Stimulated activated effector memory CD8-positive, alpha-beta T cell treated with anti-CD3 and anti-CD28 coated beads, Interleukin-12 subunit alpha, Interleukin-12 subunit beta, amount 100 ng/mL, for 72 hours (primary cell): ENCODE results near the gene SEC14L5.

ENCODE experiments used
- ATAC-seq: fragments of 150-1000 bp; cut with Tn5 transposase; 2 replicates; pipeline ENCODE4 v1.10.0; 2021
- DNase-seq, 2 donors: peaks; one replicate each; pipeline ENCODE4 v3.0.0; 2021 to 2022; ENCODE audit warnings: low spot score in 2 of 2
- H3K27ac Mint-ChIP-seq: one replicate; pipeline ENCODE4 v1.8.0; 2022; ENCODE audit warnings: mild to moderate bottlenecking, mixed read lengths
- H3K36me3 Mint-ChIP-seq: one replicate; pipeline ENCODE4 v1.8.0; 2022; ENCODE audit warnings: mild to moderate bottlenecking, mixed read lengths
- H3K4me1 Mint-ChIP-seq: one replicate; pipeline ENCODE4 v1.8.0; 2022; ENCODE audit warnings: mixed read lengths
- H3K4me3 Mint-ChIP-seq: one replicate; pipeline ENCODE4 v1.8.0; 2022; ENCODE audit warnings: mild to moderate bottlenecking, mixed read lengths
- H3K9me3 Mint-ChIP-seq: one replicate; pipeline ENCODE4 v1.8.0; 2022; ENCODE audit warnings: mixed read lengths

SEC14L5 gene

DNA sequence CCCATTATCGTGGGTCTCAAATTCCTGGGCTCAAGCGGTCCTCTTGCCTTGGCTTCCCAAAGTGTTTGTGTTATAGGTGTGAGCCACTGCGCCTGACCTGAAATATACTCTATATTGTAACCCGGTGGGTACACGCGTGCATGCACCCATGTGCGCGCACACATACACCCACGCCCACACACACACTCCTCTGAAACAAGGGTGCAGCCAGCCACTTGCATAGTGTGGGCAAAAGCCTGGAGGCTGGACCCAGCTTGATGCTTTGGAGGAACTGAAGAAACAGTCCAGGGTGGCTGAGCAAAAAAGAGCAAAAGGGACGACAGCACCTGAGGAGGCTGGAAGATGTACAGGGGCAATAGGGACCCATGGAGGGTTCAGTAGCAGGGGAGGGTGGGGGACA is 45.7 kb downstream of the SEC14L5 start:
- no peak overlapping the region for H3K4me3 Mint-ChIP-seq
- DNase-seq (no peak), ATAC-seq (no peak)
- H3K27ac Mint-ChIP-seq, result no peak overlapping the region
- no peaks in the 10 kb centered on the region for H3K36me3 Mint-ChIP-seq
- H3K4me1 Mint-ChIP-seq, result no peaks in the 10 kb centered on the region
- no peaks in the 10 kb centered on the region for H3K9me3 Mint-ChIP-seq

DNA sequence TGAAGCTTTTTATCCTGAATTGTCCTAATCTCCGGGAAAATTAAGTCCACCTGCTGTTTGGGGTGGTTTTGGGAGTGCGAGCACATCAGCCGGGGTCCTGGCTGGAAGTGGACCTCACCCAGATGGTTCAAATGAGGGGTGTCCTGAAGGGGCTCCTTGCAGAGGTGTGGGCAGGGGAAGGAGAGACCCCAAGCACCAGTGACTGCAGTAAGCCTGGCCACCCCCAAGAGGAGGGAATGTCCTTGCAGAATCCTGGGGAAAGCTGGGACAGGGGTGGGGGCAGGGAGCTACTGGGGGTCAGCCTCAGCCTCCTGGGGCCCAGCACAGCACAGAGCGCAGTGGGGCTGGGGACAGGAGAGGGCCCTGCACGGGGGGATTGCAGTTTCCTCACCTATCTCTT is 46.2 kb downstream of the SEC14L5 start:
- DNase-seq (no peak), ATAC-seq (no peak)
- Mint-ChIP-seq H3K27ac (no peak overlapping the region), H3K9me3 (no peaks in the 10 kb centered on the region), H3K36me3 (no peaks in the 10 kb centered on the region), H3K4me3 (no peak overlapping the region), H3K4me1 (no peaks in the 10 kb centered on the region)

GRCh38 chr16:5005916-5006315 is 47.8 kb downstream of the SEC14L5 start:
- no peaks in the 10 kb centered on the region for H3K4me1 Mint-ChIP-seq
- ATAC-seq, result no peak
- no peaks in the 10 kb centered on the region for H3K9me3 Mint-ChIP-seq
- H3K27ac Mint-ChIP-seq, result no peak overlapping the region
- H3K4me3 Mint-ChIP-seq, result no peak overlapping the region
- no peaks in the 10 kb centered on the region for H3K36me3 Mint-ChIP-seq
- DNase-seq, result no peak

DNA sequence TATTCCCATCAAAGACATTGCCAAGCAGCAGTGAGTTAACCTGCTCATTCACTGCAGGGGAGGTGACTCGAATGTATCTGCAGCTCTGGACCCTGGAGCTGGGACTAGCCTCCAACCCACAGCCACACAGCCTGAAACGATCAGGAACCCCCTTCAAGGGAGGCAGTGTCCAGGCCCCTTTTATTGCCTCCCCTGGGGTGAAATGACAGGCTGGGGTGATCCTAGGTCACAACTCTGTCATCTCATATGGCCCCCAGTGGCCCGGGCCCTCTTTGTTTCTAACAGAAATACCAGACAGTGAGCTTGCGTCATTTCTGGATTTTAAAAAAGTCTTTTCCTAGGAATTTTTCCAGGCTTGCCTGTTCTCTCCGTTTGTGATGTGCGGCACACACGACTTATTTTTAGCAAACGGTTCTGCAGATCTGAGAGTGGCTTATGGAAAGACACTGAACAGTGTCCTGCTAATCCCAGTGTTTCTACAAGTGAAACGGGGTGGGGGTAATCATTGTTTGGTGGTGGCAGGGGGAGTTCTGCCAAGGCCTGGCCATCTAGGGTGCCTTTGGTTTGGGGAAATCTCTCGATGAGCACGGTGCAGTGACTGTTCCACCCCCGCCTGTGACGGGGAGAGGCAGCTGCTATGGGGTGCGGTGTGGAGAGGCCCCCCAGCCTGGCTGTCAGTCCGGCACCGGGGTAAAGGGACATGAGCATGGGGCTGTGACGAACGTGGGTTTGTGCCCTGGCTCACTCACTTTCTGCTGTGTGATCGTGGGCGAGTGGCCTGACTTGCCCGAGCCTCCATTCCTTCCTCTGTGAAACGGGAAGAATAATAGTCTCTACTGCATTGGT is 48.4 kb downstream of the SEC14L5 start:
- Mint-ChIP-seq H3K4me1 (no peaks in the 10 kb centered on the region), H3K9me3 (no peaks in the 10 kb centered on the region), H3K4me3 (no peak overlapping the region), H3K27ac (no peak overlapping the region), H3K36me3 (no peaks in the 10 kb centered on the region)
- ATAC-seq, result no peak
- DNase-seq, result no peak

- H3K27ac Mint-ChIP-seq, result no peak overlapping the region
- ATAC-seq, result no peak
- no peak overlapping the region for H3K4me3 Mint-ChIP-seq
These were observed 49.1 kb downstream of the SEC14L5 start for GRCh38 chr16:5007256-5007655.

GRCh38 chr16:5008311-5008731 is 50.2 kb downstream of the SEC14L5 start:
- Mint-ChIP-seq H3K4me3 (no peak overlapping the region), H3K36me3 (no peaks in the 10 kb centered on the region), H3K27ac (no peak overlapping the region), H3K4me1 (no peaks in the 10 kb centered on the region), H3K9me3 (no peaks in the 10 kb centered on the region)
- ATAC-seq (no peak), DNase-seq (no peak)

More at GRCh38 chr16:5007256-5007655, 49.1 kb downstream of the SEC14L5 start:
- Mint-ChIP-seq H3K36me3 (no peaks in the 10 kb centered on the region), H3K9me3 (no peaks in the 10 kb centered on the region), H3K4me1 (no peaks in the 10 kb centered on the region)
- no peak for DNase-seq

DNA sequence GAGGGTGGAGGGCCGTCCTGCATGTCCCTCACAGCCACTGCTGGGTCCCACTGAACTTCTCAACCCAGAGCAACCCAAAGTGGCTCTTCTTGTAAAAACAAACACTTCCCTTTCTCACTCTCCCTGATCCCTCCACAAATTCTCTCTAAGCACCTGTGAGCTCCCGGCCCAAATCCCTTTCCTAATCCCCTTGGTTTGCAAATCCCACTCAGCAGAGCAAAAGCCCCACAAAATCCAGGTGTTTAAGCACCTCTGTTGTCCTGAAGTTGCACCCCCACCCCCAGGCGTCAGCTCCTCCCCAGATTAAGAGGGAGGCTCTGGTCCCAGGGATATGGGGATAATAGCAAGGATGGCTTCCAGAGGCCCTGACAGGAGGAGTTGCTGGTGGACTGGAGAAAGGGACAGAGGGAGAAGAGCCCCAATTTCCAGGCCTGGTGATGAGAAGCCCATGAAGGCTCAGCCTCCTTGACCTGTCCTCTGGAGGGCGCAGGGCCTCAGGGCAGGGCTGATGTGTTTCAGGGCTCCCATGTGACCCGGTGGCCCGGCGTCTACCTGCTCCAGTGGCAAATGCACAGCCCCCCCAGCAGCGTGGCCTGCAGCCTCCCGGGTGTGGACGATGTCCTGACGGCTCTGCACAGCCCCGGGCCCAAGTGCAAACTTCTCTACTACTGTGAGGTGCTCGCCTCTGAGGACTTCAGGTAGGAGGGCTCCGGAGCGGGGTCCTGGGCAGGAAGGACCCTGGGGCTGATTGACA is 52.6 kb downstream of the SEC14L5 start:
- Mint-ChIP-seq H3K4me3 (no peak overlapping the region), H3K4me1 (no peaks in the 10 kb centered on the region), H3K9me3 (no peaks in the 10 kb centered on the region), H3K27ac (no peak overlapping the region), H3K36me3 (no peaks in the 10 kb centered on the region)
- no peak for DNase-seq
- no peak for ATAC-seq

DNA sequence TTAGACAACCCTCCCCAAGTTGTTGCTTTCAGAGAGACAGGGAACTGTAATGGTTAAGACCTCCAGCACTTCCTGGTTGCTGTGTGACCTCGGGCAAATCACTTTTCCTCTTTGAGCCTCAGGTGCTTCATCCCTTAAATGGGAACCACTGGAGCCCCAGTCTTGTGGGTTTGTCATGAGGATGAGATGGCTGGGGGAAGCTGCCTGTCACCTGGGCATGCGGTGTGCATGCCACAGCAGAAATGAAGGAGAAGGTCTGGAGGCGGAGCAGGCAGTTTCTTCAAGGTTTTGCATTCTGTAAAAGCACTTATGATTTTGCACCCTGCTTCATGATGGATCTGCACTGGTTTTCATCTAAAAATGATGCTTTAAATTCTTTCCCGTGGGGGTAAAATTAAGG is 53.5 kb downstream of the SEC14L5 start:
- Mint-ChIP-seq H3K27ac (no peak overlapping the region), H3K9me3 (no peaks in the 10 kb centered on the region), H3K4me1 (no peaks in the 10 kb centered on the region), H3K36me3 (no peaks in the 10 kb centered on the region), H3K4me3 (no peak overlapping the region)
- DNase-seq, result no peak
- no peak for ATAC-seq

- ATAC-seq (no peak), DNase-seq (no peak)
- Mint-ChIP-seq H3K9me3 (no peaks in the 10 kb centered on the region), H3K36me3 (no peaks in the 10 kb centered on the region), H3K4me3 (no peak overlapping the region), H3K4me1 (no peaks in the 10 kb centered on the region), H3K27ac (no peak overlapping the region)
These were observed 54.8 kb downstream of the SEC14L5 start for GRCh38 chr16:5012887-5013286.

- H3K36me3 Mint-ChIP-seq, result no peaks in the 10 kb centered on the region
- H3K4me3 Mint-ChIP-seq, result no peak overlapping the region
- H3K9me3 Mint-ChIP-seq, result no peaks in the 10 kb centered on the region
- DNase-seq (no peak), ATAC-seq (no peak)
- no peak overlapping the region for H3K27ac Mint-ChIP-seq
- H3K4me1 Mint-ChIP-seq, result no peaks in the 10 kb centered on the region
These were observed 57.2 kb downstream of the SEC14L5 start for GRCh38 chr16:5015351-5015750.

GRCh38 chr16:5015887-5016286 is 57.8 kb downstream of the SEC14L5 start:
- H3K27ac Mint-ChIP-seq, result no peak overlapping the region
- no peak for ATAC-seq
- H3K4me1 Mint-ChIP-seq, result no peaks in the 10 kb centered on the region
- DNase-seq, result no peak
- no peak overlapping the region for H3K4me3 Mint-ChIP-seq
- no peaks in the 10 kb centered on the region for H3K36me3 Mint-ChIP-seq
- H3K9me3 Mint-ChIP-seq, result no peaks in the 10 kb centered on the region

DNA sequence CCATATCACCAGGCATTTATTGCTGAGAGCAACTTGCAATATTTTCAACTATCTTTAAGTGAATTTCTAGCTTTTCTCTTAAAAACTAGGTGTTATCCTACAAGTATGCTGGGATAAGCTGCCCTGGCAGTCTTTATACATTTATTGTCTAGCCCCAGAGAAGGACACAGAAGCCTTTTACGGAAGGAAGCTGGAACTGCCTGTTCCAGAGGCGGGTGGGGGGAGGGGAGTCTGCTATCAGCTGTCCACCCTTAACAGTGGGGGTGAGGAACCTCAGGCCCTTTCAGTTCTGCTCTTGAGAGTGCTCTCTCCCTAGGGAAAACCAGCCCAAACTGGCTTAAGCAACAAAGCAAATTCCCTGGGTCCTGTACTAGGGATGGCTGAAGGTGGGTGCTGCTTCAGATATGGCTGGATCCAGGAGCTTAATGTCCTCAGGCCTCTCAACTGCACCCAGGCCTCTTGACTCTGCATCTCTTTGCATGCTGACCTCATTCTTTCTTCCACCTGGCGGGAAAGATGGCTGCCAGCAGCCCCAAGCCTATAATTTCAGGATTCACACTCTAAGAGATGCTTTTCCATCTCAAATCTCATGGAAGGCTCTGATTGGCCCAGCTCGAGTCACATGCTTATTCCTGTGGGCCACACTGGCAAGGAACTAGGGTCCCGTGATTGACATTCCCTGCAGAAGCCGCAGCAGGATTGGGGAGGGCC is 59.0 kb downstream of the SEC14L5 start:
- Mint-ChIP-seq H3K36me3 (no peaks in the 10 kb centered on the region), H3K9me3 (no peaks in the 10 kb centered on the region), H3K4me1 (no peaks in the 10 kb centered on the region), H3K4me3 (no peak overlapping the region), H3K27ac (no peak overlapping the region)
- ATAC-seq (no peak), DNase-seq (no peak)

DNA sequence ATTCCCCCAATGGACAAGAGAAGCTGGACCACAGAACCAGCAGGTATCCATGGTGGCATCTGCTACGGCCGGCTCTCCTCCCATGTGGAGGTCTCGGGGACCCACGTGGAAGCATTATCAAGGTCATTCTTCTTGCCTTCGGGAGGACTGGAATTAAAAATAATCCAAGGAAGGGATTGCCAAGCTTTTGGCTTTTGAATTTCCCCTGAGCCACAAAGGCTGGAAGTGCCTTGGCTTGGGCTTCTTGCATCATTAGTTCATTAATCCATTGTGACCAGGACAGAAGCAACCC is 59.5 kb downstream of the SEC14L5 start:
- Mint-ChIP-seq H3K27ac (no peak overlapping the region), H3K4me1 (no peaks in the 10 kb centered on the region), H3K9me3 (no peaks in the 10 kb centered on the region), H3K4me3 (no peak overlapping the region), H3K36me3 (no peaks in the 10 kb centered on the region)
- ATAC-seq, result no peak
- no peak for DNase-seq

DNA sequence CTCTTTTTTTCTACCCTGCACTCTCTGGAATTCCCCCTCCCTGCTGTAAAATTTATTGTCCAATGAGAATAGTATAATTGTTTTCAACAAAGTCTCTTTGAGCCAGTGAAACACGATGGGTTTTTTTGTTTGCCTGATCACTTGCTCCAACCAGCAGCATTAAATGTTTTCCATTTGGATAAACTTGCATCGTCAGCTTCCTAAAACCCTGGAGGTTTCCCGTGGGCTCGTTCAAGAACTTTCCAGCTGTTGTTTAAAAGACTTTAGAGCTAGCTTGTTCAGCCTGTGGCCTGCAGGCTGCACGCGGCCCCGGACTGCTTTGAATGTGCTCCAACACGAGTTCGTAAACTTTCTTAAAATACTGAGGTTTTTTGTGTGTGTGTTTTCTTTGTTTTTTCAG is 60.7 kb downstream of the SEC14L5 start:
- Mint-ChIP-seq H3K36me3 (no peaks in the 10 kb centered on the region), H3K4me3 (no peak overlapping the region), H3K9me3 (no peaks in the 10 kb centered on the region), H3K4me1 (no peaks in the 10 kb centered on the region), H3K27ac (no peak overlapping the region)
- ATAC-seq, result no peak
- DNase-seq, result no peak

DNA sequence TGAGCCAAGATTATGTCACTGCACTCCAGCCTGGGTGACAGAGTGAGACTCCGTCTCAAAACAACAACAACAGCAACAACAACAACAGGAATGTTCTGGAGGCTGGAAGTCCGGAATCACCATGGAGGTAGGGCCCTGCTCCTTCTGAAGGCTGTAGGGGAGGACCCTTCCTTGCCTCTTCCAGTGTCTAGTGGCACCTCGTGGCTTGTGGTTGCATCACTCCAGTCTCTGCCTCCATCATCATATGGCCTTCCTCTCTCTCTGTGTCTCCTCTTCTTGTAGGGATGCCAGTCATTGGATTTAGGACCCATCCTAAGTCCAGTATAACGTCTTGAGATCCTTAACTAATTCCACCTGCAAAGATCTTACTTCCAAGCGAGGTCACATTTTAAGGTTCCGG is 61.6 kb downstream of the SEC14L5 start:
- ATAC-seq, result no peak
- Mint-ChIP-seq H3K4me3 (no peak overlapping the region), H3K27ac (no peak overlapping the region), H3K9me3 (no peaks in the 10 kb centered on the region), H3K4me1 (no peaks in the 10 kb centered on the region), H3K36me3 (no peaks in the 10 kb centered on the region)
- no peak for DNase-seq

- Mint-ChIP-seq H3K36me3 (no peaks in the 10 kb centered on the region), H3K4me1 (no peaks in the 10 kb centered on the region), H3K27ac (no peak overlapping the region), H3K9me3 (no peaks in the 10 kb centered on the region), H3K4me3 (no peak overlapping the region)
- ATAC-seq (no peak), DNase-seq (no peak)
These were observed 62.4 kb downstream of the SEC14L5 start for GRCh38 chr16:5020551-5020950.
